HG03095 (cell line): ENCODE results near the gene OR4C13.
"Not testable (repeated sequence)": the region's sequence is repeated elsewhere in the genome, so short reads cannot be mapped to it uniquely, and the experiment has no call there.

Source experiments
- ATAC-seq: cut with Tn5 transposase; IDR thresholded peaks from one replicate; pipeline ENCODE4 v1.9.1; 2021; ENCODE audit warnings: moderate library complexity; ENCODE audit not compliant: unreplicated experiment

Gene OR4C13

GRCh38 chr11:49952091-49952490 lies at the start of gene OR4C13:
OR4C13 (plus strand) TSS chr11:49952391; CDS start chr11:49952423, 32 bp downstream.
- no peak for ATAC-seq

GRCh38 chr11:49911516-49911915 lies 40.7 kb upstream of the OR4C13 start:
- ATAC-seq, result not testable (repeated sequence)

GRCh38 chr11:49948701-49949100 lies 3.5 kb upstream of the OR4C13 start:
- not testable (repeated sequence) for ATAC-seq

GRCh38 chr11:49973439-49973838 lies 21.2 kb downstream of the OR4C13 start:
- ATAC-seq, result not testable (repeated sequence)

GRCh38 chr11:49982435-49982834 lies 30.2 kb downstream of the OR4C13 start, which contains the start of gene OR4C12:
OR4C12 (minus strand) TSS chr11:49982535; CDS start chr11:49982501, 34 bp downstream.
- not testable (repeated sequence) for ATAC-seq

GRCh38 chr11:49995565-49995964 lies 43.4 kb downstream of the OR4C13 start:
- ATAC-seq, result no peak
